Fibroblast of lung (primary cell): Measurements from ENCODE around the gene PRKCSH.

Experiments used
- CTCF ChIP-seq, 2 donors: IDR thresholded peaks in 1 of 2; conservative IDR thresholded peaks in 1 of 2; 1 replicate in 1 of 2; 2 replicates in 1 of 2; pipeline ENCODE4 v1.5.1; 2011 to 2012; ENCODE audit warnings: low read length in 2 of 2, control low read depth in 1 of 2, inconsistent platforms in 1 of 2, low read depth in 1 of 2, mild to moderate bottlenecking in 1 of 2
- EZH2 ChIP-seq: IDR thresholded peaks from 2 replicates; pipeline ENCODE4 v1.5.1; 2012; ENCODE audit warnings: low read length, control low read depth, mild to moderate bottlenecking; ENCODE audit errors: missing control alignments

- TF ChIP-seq CTCF (conservative IDR thresholded peaks at IDR 0.05 in 1 of 2, IDR thresholded peaks at IDR 0.05 in 1 of 2; ENCODE audit: low read depth in 1 of 2, low read length in 2 of 2) (no peak), EZH2 (no peak)
Observed at GRCh38 chr19:11410682-11411081, 24.8 kb upstream of the PRKCSH start.
